NOMO-1 treated with DMSO at 0.1 percent for 48 hours (cell line): ENCODE measurements around the gene CRAMP1.

Source experiments
- DNase-seq: peaks from one replicate; lab custom pipeline; 2025; ENCODE audit not compliant: unreplicated experiment; lab: John Stamatoyannopoulos, UW

CRAMP1 gene

DNA sequence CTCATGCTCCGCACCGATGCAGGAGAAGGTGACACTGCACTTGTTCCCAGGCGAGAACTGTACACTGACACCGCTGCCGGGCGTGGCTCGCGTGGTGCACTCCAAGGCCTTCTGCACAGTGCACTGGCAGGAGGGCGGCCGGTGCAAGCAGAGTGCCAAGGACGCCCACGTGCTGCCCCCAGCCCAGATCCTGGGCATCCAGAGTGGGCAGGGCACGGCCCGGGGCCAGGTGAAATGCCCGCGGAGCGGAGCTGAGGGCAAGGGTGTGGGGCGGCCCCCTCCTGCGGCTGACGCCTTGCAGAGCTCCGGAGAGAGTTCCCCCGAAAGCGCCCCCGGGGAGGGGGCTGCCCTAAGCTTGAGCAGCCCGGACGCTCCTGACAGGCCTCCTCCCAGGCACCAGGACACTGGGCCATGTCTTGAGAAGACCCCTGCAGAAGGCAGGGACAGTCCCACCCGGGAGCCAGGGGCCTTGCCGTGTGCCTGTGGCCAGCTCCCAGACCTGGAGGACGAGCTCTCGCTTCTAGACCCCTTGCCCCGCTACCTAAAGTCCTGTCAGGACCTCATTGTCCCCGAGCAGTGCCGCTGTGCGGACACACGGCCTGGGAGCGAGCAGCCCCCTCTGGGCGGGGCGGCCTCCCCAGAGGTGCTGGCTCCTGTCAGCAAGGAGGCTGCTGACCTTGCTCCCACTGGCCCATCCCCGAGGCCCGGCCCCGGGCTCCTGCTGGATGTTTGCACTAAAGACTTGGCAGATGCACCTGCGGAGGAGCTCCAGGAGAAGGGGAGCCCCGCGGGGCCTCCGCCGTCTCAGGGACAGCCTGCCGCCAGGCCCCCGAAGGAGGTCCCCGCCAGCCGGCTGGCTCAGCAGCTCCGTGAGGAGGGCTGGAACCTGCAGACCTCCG is 44.0 kb downstream of the CRAMP1 start:
- no peak for DNase-seq

GRCh38 chr16:1656808-1657617 is 44.9 kb downstream of the CRAMP1 start:
- DNase-seq = no peak

DNA sequence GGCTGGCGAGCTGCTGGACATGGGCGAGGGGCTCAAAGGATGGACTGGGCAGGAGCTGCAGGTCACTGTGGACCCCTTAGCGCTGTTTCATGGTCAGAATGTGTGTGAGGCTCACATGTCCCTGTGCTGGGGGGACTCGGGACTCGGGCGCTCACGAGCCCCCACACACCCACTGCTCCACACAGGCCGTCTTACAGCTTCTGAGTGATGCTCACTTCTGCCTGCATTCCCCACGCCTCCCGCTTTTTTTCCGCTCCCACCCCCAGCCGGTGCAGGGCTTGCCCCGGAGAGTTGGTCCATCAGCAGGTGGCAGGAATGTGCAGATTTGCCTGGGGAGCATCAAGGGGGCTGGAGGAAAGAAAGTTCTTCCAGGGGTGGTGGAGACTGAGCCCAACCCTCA is 45.7 kb downstream of the CRAMP1 start:
- DNase-seq = no peak

DNA sequence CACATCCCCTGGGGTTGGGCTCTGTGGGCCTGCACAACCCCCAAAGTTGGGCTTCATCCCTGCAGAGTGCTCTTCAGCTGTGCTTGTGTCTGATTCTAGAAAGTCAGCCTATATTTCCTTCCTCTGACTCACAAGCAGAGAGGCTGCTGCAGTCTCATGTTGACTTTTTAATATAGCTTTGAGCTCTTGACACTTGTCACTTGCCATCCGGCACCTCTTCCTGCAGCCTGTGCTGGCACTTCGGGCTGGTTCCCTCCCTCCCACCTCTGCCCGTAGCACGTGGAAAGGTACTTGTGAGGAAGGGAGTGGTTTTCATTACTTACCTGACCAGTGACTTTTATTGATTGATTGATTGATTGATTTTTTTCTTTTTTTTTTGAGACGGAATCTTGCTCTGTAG is 46.9 kb downstream of the CRAMP1 start:
- DNase-seq = no peak

- no peak for DNase-seq
These were observed 49.7 kb downstream of the CRAMP1 start for GRCh38 chr16:1661826-1662225.

GRCh38 chr16:1662543-1662942 is 50.4 kb downstream of the CRAMP1 start:
- no peak for DNase-seq

- DNase-seq = no peak
These were observed 53.7 kb downstream of the CRAMP1 start for GRCh38 chr16:1665829-1666228.

DNA sequence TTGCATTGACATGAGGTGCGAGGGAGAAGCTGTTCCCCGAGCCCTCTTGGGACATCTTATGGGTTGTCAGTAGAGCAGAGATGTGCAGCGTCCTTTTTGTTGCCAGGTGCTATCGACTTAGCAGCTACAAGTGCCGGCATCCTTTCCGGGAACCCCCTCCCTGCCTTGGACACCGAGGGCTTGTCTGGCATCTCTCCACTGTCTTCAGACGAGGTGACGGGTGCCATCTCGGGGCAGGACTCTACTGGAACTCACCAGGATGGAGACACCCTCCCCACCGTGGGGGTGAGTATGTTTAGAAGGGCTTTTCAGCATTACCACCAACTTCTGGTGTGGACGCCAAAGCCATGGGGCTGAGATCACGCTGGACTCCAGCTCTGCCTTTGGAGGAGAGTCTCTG is 54.2 kb downstream of the CRAMP1 start:
- DNase-seq = no peak

- no peak for DNase-seq
These were observed 55.1 kb downstream of the CRAMP1 start for GRCh38 chr16:1667271-1667670.

DNA sequence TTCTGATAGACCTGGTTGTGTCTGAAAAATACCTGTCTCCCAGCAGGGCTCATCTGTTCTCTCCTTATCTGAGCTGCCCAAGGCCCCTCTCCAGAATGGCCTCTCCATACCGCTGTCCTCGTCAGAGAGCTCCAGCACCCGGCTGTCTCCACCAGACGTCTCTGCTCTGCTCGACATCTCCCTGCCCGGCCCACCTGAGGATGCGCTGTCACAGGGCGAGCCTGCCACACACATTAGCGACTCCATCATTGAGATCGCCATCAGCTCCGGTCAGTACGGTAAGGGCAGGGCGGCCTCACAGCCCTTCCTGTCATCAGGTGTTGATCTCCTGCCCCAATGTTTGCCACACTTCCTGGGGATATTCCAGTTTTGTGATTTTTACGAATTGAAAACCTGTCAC is 55.8 kb downstream of the CRAMP1 start:
- no peak for DNase-seq

DNA sequence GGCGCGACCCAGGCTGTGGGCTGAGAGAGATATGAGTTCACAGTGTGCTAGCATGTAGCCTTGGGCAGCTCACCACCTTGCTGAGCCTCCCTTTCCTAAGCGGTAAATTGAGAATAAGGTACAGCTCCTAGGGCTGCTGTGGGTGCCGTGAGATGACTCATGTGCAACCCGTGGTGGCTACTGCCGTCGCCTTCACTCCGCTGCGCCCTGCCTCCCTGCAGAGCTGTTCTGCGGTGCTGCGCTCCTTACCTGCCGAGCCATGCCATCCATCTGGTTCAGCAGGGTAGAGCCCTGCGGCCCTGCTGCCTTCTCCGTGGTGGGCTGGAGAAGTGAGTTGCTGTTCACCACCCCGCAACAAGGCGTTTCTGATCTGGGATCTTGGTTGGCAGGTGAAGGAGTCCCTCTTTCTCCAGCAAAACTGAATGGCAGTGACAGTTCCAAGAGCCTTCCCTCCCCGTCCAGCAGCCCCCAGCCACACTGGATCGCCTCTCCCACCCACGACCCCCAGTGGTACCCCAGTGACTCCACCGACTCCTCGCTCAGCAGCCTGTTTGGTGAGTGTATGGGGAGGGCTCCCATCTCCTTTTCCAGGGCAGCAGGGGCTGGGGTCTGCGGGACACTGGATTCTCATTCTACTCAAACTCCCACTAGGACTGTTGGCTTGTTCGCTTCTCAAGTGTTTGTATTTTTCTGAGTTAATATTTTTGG is 56.6 kb downstream of the CRAMP1 start:
- DNase-seq = no peak

- no peak for DNase-seq
These were observed 57.5 kb downstream of the CRAMP1 start for GRCh38 chr16:1669698-1670097.

DNA sequence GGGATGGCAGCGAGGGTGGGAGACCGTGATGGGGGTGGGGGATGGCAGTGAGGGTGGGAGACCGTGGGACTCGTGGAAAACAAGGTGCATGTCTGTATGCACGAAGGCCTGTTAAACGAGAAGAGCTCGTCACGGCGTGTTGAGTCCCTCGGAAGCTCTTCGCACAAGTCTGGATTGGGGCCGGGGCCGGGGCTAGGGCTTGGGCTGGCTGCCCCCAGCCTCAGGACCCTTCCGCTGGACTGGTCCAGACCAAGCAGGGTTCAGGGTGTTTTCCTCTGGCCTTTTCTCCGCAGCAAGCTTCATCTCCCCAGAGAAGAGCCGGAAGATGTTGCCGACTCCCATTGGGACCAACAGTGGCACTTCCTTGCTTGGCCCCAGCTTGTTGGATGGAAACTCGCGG is 58.2 kb downstream of the CRAMP1 start:
- DNase-seq = no peak

DNA sequence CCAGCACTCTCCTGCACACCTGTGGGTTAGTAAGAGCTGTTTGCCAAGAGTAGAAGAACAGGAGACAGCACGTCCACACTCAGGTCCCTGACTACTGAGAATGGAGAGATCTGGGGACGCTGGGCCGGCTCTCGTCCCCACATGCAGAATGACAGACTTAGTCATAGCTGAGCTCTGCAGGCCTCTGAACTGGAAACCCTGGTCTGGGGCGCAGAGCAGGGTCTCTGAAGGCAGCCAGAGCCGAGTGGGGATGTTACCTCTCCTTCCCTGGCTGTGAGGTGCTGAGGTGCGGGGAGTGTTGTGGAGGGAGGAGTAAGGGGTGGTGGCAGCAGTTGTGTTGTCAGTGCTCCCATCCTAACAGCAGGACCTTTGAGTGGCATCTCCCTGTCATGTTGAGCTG is 58.7 kb downstream of the CRAMP1 start:
- no peak for DNase-seq

- no peak for DNase-seq
These were observed 61.4 kb downstream of the CRAMP1 start for GRCh38 chr16:1673424-1674151.

DNA sequence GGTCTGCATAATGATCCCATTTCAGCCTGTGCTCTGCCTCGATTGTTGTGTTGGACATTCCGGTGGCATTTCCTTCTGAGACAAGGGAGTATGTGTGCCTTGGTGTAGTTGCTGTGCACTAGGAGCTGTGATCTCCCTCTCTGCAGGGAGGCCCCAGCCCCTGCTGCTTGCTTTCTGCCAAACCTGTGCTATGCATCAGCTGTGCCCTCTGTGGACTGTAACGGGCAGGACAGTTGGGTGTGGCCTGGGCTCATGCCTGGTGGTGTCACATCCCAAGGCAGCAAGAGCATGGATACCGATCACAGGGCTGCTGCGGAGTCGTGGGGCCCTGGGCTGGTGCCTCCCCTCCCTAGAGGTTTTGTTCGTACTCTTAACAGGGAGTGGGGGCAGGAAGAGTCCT is 62.1 kb downstream of the CRAMP1 start:
- no peak for DNase-seq

DNA sequence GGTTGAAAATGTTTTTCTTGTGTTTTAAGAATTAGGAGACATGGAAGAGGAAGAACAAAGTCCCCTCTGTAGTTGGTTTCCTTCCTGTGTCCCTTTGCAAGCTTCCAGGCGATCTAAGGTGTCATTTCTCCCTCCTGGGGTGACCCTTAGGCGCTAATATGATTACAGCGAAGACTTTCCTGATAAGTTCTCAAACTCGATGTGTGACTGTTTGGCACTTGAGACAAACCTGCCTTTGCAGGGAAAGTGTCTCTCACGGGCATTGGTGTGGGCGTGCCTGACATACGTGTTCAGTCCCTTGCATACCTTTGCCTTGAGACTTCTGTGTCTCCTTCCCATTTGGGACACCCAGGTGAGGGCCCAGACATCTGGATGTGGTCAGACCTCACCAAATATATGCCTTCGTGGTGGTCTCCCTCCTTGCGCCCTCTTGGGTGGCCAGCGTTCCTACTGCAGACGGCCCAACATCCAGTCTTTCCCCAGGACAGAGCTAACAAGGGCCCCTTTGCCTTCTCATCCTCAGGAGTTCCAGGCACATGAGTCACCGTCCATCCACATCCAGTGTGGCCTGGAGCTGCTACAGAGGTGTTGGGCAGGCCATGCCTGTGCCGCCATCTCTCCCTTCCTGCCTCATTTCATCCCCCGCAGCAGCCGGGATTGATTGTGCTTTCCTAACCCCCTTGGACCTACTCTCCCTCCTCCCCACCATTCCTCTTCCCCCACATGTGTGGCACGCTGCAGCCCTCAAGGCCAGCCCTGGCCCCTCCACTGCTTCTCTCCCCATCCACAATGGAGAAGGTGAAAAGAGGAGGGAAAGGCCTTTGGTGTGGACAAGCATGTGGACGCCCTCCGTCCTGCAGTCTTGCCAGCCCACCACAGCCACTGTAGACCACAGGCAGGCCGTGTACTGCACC is 62.8 kb downstream of the CRAMP1 start:
- DNase-seq = no peak

GRCh38 chr16:1676661-1677060 is 64.5 kb downstream of the CRAMP1 start:
- DNase-seq = no peak

- no peak for DNase-seq
These were observed 65.2 kb downstream of the CRAMP1 start for GRCh38 chr16:1677339-1677738.

DNA sequence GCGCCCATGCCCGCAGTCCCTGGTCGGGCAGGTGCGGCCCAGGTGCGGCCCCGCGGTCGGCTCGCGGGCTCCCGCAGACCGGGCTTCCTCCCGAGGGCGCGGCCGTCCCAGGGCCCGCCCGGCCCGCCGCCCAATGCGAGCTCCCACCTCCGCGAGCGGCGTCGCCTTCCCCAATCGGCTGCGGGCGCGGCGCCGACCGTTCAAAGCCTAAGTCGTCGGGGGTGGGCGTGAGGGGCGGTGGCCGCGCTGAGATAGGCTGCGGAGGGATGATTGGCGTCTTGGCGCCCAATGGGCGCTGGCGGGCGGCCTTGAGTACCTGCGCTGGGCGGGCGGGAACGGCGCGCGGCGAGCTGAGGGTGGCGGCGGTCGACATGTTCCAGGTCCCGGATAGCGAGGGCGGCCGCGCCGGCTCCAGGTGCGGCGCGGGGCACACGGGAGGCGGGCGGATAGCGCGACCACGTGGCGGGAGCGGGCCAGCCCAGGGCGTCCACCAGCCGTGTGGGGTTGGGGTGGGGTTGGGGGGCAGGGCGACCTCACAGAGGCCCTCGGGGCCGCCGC is 65.9 kb downstream of the CRAMP1 start, which contains the start of gene JPT2:
TSS of gene JPT2 (plus strand) at position 338 of the 558 bp plus-strand sequence. CDS start at position 372, 34 bp downstream.
- peak; percentile 97 for DNase-seq
